ENCODE results near the gene ITM2A.

The ITM2A gene

GRCh38 chrX:79366873-79367749 is at the start of gene ITM2A:
Gene ITM2A (minus strand): TSS chrX:79367334. CDS start chrX:79367215, 119 bp downstream.
- no peak for DNase-seq (ENCODE audit: low spot score)

GRCh38 chrX:79415056-79415455 is 47.9 kb upstream of the ITM2A start:
- no peak for DNase-seq (ENCODE audit: low spot score)

- DNase-seq (ENCODE audit: low spot score): no peak
Observed at GRCh38 chrX:79413963-79414362, 46.8 kb upstream of the ITM2A start.

GRCh38 chrX:79412972-79413371 is 45.8 kb upstream of the ITM2A start:
- peak; percentile 1 for DNase-seq (ENCODE audit: low spot score)

GRCh38 chrX:79412166-79412565 is 45.0 kb upstream of the ITM2A start:
- DNase-seq (ENCODE audit: low spot score): no peak

GRCh38 chrX:79409657-79410056 is 42.5 kb upstream of the ITM2A start:
- DNase-seq (ENCODE audit: low spot score): no peak

- no peak for DNase-seq (ENCODE audit: low spot score)
Observed at GRCh38 chrX:79408623-79409322, 41.6 kb upstream of the ITM2A start.

- DNase-seq (ENCODE audit: low spot score): no peak
Observed at GRCh38 chrX:79400623-79401022, 33.5 kb upstream of the ITM2A start.

- DNase-seq (ENCODE audit: low spot score): no peak
Observed at GRCh38 chrX:79375340-79375739, 8.2 kb upstream of the ITM2A start.

- no peak for DNase-seq (ENCODE audit: low spot score)
Observed at GRCh38 chrX:79371640-79372039, 4.5 kb upstream of the ITM2A start.

GRCh38 chrX:79371101-79371500 is 4.0 kb upstream of the ITM2A start:
- DNase-seq (ENCODE audit: low spot score): no peak

GRCh38 chrX:79369871-79370270 is 2.7 kb upstream of the ITM2A start:
- DNase-seq (ENCODE audit: low spot score): no peak

GRCh38 chrX:79368441-79368840 is 1.3 kb upstream of the ITM2A start:
- DNase-seq (ENCODE audit: low spot score): no peak

GRCh38 chrX:79367907-79368306 is 773 bp upstream of the ITM2A start:
- no peak for DNase-seq (ENCODE audit: low spot score)

GRCh38 chrX:79366556-79366872 is 620 bp downstream of the ITM2A start:
- no peak for DNase-seq (ENCODE audit: low spot score)

GRCh38 chrX:79365591-79365990 is 1.5 kb downstream of the ITM2A start:
- no peak for DNase-seq (ENCODE audit: low spot score)

- no peak for DNase-seq (ENCODE audit: low spot score)
Observed at GRCh38 chrX:79364306-79364705, 2.8 kb downstream of the ITM2A start.

- DNase-seq (ENCODE audit: low spot score): no peak
Observed at GRCh38 chrX:79361192-79361870, 5.8 kb downstream of the ITM2A start.

GRCh38 chrX:79336869-79337815 is 30.0 kb downstream of the ITM2A start:
- DNase-seq (ENCODE audit: low spot score): no peak

GRCh38 chrX:79330022-79330421 is 37.1 kb downstream of the ITM2A start:
- no peak for DNase-seq (ENCODE audit: low spot score)

- DNase-seq (ENCODE audit: low spot score): no peak
Observed at GRCh38 chrX:79325263-79325958, 41.7 kb downstream of the ITM2A start.

All from germinal center (tissue), 1 donor.